GM18498 (cell line): Measurements from ENCODE around the gene TPSD1.

Source experiments
- ATAC-seq: cut with Tn5 transposase; IDR thresholded peaks from one replicate; pipeline ENCODE4 v1.9.1; 2021; ENCODE audit warnings: mild to moderate bottlenecking, moderate library complexity; ENCODE audit not compliant: unreplicated experiment

Gene TPSD1

DNA sequence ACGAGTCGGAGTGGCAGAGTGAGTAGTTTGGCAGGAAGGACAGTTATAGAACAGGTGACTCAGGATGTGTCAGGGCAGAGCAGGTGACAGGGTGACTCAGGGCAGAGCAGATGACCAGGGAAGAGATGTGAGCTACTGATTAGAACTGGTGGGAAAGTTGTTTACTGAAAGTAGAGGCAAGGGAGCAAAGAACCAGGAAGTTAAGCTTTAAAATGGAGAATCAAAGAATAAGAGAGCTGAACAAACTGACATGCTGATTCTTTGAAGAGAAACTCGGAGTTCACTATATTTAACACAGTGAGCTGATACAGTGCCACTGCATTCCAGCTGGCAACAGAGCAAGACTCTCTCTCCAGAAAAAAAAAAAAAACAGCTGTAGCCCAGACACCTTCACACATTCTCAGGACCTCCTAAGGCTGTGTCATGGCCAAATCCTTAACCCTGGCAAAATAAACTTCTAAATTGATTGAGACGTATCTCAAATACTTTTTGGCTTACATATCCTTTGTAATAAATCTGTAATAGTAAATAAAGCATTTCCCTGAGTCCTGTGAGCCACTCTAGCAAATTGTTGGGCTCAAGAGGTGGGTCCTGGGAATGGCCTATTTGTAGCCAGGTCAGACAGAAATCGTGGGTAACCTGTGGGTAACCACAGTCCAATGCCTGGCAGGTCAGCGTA lies 41.3 kb downstream of the TPSD1 start:
- no peak for ATAC-seq

DNA sequence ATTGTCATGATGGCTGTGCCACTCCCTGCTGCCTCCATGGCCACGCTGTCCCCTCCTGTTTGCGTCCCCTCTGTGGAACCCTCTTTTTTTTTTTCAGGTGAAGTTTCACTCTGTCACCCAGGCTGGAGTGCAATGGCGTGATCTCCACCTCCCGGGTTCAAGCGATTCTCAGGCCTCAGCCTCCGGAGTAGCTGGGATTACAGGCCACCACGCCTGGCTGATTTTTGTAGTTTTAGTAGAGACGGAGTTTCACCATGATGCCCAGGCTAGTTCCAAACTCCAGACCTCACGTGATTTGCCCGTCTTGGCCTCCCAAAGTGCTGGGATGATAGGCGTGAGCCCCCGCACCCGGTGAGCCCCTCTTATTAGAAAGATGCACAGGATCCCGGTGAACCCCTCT lies 42.5 kb downstream of the TPSD1 start:
- no peak for ATAC-seq

DNA sequence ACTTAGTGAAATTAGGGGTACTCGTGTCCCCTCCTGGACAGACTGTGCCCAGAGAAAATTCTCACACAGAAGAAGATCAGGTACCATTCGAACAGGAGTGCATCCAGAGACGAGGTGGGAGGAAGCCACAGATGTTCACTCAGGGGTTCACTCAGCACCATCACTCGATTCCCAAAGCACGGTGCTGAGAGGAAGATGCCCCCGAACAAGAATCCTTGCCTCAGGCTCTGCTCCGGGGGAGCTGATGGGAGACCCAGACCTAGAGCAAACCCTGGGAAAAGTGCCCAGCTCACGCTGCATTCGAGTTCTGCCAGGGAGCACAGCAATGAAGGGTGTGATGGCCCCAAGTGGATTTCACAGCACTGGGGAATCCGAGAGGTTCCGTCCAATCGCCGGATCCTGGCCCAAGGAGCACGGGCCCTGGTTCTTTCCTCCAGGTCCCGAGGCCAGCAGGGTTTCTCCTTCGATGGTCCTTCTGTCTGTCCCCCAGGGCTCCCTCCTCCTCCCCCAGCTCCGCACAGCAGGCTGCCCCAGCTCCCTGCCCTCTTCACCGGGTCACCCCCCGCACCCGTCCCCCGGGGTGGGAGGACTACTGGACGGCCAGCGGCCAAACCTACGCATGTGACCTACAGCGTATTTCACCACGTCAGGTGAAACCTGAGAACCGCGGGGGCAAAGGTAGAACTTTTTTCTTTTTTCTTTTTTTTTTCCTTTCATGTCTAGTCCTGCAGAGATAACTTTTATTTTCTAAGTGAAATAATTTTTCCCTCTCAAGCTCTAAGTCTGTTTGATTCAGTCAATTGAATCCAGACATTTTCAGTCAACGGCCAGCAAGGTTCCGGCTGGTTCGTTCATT lies 43.4 kb downstream of the TPSD1 start:
- ATAC-seq, result no peak

DNA sequence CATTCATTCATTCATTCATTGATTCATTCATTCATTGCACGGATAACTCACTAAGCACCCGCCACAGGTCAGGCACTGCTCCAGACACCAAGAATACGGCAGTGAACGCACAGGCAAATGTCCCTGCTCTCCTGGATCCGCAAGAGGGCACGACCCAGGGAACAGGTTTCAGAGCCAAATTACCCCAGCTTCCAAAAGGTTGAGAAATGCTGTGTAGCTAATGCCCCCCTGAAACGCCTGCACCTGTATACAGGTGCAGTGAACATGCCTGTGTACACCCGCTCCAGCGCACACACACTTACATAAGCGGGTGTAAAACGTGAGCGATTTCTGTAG lies 44.0 kb downstream of the TPSD1 start:
- ATAC-seq, result no peak

DNA sequence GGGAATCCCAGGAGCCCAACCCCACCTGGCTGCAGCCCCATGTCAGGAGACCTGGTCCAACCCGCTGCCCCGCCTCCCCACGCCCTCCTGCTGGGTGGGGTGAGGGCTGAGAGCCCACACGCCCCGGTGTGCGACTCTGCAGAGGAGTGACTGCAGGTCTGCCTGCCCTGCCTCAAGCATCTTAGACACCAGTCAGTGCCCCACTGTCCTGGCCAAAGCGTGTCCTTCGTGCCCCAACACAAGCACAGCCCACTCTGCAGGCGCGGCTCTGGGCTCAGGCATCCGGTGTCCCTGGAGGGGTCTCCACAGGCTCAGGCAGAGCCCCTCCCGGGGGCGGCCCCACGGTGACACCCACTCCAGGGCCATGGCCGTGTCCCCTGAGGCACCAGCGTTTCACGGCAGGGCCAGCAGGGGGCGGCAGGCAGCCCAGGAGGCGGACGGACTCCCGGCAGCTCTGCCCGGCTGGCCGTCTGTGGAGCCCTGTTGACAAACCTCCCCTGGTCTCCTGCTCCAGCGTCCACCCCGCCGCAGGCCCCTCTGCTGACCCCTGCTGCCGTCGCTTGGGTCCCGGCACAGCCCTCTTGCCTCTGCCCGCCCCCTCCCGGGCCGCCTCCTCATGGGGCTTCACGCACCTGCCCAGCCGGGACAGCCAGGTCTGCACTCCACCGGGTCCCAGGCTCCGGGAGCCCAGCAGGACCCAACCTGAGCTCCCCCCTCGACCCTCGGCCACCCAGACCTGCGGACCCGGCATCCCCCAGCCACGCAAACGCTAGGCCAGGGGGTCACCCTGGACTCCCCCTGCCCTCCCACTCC lies 45.0 kb downstream of the TPSD1 start:
- no peak for ATAC-seq

DNA sequence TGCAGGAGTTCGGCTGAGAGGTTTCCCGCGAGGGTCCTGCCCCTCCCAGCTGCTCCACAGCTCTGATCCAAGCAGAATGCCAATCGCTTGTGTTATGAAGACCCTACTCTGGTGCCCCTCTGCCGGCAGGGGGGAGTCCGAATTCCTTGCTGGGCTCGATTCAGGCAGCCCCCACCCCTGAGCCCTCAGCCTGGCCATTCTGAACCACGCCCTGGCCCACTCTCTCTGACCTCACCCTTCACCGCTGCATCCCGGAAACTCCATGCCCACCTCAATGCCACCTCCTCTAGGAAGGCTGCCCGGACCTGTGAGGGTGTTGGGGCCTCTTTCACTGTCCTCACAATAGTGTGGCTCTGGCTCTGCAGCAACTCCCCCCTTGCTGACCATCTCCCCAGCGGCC lies 45.7 kb downstream of the TPSD1 start:
- no peak for ATAC-seq

DNA sequence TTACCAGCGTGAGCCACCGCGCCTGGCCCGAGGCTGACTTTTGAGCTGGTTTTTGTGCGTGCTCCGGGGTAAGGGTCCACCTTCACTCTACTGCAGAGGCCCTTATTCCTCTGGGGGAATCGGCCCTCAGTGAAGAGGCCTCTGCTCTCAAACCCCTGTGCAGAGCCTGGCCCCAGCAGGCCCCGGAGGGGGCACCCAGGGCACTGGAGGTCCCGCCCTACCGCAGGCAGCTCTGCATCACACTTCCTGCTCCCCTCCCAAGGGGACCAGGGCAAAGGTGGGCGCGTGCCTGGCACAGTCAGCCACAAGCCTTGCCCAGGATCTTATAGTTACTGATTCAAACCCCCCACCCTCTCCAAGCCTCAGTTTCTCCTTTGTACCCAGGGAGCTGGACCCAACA lies 50.0 kb downstream of the TPSD1 start:
- ATAC-seq, result no peak

DNA sequence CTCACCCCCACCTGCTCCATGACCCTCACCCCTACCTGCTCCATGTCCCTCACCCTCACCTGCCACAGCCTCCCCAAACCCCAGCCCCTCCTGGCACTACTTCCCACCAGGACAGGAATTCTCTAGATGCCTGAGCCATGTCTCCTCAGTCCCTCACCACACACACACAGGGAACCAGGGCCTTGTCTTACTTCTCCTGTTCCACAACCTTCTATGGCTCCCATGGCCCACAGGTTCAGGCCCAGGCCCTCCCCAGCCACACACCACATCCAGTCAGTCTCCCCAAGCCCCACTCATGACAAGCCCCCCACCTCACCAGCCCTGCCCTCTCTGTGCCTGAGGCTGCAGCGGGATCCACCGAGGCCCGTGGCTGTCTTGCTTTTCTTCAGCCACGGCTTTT lies 50.5 kb downstream of the TPSD1 start:
- no peak for ATAC-seq

DNA sequence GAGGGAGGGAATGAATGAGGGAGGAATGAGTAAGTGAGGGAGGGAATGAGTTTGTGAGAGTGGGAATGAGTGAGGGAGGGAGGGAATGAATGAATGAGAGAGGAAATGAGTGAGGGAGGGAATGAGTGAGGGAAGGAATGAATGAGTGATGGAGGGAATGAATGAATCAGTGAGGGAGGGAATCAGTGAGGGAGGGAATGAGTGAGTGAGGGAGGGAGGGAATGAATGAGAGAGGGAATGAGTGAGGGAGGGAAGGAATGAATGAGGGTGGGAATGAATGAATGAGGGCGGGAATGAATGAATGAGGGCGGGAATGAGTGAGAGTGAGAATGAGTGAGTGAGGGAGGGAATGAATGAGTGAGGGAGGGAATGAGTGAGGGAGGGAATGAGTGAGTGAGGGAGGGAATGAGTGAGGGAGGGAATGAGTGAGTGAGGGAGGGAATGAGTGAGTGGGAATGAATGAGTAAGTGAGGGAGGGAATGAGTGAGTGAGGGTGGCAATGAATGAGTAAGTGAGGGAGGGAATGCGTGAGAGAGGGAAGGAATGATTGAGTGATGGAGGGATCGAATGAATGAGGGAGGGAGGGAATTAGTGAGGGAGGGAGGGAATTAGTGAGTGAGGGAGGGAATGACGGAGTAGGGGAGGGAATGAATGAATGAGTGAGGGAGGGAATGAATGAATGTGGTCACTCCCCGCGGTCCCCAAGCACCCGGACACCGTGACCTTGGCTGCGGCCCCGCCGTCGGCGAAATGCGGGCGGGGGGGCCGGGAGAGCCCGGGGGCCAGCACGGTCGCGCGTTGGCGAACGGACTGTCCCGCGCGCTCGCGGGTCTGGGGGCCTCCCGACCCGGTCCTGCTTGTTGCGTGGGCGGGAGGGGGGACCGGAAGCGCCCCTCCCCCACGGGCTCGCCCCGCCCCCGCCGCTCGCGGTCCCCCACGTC lies 52.4 kb downstream of the TPSD1 start:
- peak; percentile 20 for ATAC-seq
